HFF-Myc (cell line): ENCODE measurements around the gene MRC1.

Experiments used
- DNase-seq: peaks from one replicate; pipeline ENCODE4 v3.0.0-alpha.2; 2011; ENCODE audit warnings: low read depth; ENCODE audit errors: extremely low read depth
- H3K4me3 ChIP-seq: replicated peaks from 2 replicates; pipeline ENCODE4 v1.5.1; 2011; ENCODE audit warnings: low read depth, mild to moderate bottlenecking, control low read depth, low read length
- TF ChIP-seq, protein P1 (sequence below): IDR thresholded peaks from 2 replicates; pipeline ENCODE4 v1.5.1; 2012; ENCODE audit warnings: mild to moderate bottlenecking, low read depth, low read length, control low read depth; ENCODE audit errors: missing control alignments

MRC1 gene

DNA sequence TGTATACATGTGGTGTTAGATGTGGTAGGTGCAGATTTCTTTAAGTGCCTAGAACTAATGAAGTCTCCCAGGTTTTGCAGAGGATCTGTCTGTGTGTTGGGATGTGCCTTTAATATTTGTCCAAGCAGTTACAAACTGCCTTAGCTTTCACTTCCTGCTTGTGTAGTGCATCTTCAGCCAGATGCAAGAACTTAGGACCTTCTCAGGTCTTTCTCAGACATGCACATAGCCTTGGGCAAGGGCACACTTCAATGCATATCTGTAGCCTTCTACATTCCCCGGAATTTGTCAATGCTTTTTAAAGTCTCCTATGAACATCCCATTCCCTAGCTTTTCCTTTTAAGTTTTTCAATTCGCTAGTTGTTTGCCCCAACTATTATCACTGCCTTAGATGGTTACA, 95.4 kb downstream of the MRC1 start:
- TF ChIP-seq, protein P1, sequence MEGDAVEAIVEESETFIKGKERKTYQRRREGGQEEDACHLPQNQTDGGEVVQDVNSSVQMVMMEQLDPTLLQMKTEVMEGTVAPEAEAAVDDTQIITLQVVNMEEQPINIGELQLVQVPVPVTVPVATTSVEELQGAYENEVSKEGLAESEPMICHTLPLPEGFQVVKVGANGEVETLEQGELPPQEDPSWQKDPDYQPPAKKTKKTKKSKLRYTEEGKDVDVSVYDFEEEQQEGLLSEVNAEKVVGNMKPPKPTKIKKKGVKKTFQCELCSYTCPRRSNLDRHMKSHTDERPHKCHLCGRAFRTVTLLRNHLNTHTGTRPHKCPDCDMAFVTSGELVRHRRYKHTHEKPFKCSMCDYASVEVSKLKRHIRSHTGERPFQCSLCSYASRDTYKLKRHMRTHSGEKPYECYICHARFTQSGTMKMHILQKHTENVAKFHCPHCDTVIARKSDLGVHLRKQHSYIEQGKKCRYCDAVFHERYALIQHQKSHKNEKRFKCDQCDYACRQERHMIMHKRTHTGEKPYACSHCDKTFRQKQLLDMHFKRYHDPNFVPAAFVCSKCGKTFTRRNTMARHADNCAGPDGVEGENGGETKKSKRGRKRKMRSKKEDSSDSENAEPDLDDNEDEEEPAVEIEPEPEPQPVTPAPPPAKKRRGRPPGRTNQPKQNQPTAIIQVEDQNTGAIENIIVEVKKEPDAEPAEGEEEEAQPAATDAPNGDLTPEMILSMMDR, result no peak
- DNase-seq, result no peak
- H3K4me3 ChIP-seq, result no peak overlapping the region

DNA sequence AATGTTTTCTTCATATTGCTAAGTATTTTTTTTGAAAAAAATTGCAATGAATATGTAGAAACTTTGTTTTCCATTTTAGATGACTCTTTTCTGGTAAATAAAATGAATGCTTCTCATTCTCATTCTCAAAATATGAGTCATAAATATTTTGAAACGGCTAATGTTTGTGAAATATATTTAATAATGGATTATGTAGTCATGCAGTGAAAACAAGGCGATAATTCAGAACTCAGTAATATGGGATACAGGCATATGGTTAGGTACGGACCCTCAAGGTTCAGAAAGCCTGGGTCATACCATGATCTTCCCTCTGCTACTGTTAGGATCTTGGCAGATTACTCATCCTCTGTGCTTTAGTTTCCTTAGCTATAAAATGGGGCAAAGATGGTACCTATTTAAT, 96.3 kb downstream of the MRC1 start:
- TF ChIP-seq, protein P1, result no peak
- no peak overlapping the region for H3K4me3 ChIP-seq
- no peak for DNase-seq

DNA sequence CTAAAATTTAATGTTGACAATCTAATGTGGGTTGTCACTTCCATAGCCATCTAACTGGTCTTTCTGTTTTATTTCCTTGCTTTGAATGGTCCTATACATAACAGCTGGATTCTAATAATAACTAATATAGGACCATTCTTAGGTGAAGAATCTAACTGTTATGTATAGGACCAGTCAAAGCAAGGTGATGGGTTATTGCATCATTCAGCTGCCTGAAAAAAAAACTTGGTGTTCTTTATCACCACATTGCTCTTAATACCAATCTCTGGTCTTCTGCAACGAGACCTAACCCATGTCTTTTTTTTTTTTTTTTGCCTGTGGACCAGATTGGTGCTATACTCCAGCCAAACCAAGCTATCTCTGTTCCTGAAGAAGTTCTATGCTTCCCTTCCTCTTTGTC, 96.9 kb downstream of the MRC1 start:
- TF ChIP-seq, protein P1, result no peak
- no peak overlapping the region for H3K4me3 ChIP-seq
- no peak for DNase-seq

DNA sequence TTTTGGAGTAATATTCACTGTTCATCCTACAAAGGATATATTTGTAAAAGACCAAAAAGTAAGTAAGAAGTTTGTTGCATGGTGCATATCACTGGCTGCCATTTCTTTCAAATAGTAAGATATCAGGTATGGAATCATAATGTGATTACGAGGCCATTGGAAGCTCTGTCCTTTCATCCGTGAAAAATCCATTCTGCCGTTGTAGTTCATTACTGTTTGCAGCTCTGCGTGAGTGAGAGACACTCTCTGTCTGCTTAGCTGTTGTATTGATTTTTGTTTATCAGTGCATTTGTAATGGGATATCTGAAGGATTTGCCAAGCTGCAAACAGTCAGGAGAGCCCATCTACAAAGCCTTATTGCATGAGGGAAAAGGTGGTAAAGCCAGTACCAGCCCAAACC, 98.5 kb downstream of the MRC1 start:
- DNase-seq, result no peak
- TF ChIP-seq, protein P1, result no peak
- H3K4me3 ChIP-seq, result no peak overlapping the region

DNA sequence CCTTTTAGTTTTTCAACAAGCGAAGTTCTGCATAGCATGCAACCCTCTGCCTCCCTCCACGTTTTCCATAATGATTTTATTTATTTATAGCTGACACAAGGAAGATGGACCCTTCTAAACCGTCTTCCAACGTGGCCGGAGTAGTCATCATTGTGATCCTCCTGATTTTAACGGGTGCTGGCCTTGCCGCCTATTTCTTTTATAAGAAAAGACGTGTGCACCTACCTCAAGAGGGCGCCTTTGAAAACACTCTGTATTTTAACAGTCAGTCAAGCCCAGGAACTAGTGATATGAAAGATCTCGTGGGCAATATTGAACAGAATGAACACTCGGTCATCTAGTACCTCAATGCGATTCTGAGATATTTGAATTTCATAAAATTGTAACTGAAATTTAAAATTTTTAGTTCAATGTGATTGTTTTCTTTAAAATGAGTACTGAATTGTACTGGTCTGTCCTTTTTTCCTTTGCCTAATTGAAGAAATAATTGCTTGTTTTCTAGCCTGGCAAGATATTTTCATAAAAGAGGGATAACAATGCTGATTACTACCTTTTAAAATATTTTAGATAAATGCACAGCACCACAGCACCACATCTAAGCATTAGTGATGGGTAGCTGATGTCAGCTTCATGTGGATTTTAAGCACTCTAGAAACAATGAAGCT, 101.1 kb downstream of the MRC1 start:
- peak; percentile 37 for DNase-seq
- no peak overlapping the region for H3K4me3 ChIP-seq
- TF ChIP-seq, protein P1, result peak; percentile 54

DNA sequence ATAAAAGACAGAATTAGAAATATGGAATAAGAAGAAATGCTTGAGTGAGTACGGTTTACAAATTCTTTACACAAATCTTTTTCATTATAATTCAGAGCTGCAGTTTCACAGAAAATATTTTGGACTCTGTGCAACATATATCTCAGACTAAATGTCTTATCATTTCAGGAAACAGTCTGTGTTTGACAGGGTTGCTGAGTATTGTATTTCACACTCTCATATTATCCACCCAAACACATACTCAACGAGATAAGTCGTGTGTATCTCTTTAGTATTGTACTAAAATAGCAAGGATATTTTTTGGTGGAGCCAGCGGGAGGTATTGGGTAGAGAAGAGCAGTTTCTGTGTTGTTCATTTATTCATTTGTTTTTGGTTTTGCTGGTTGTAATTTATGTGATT, 103.6 kb downstream of the MRC1 start:
- TF ChIP-seq, protein P1, result no peak
- H3K4me3 ChIP-seq, result no peak overlapping the region
- DNase-seq, result no peak

DNA sequence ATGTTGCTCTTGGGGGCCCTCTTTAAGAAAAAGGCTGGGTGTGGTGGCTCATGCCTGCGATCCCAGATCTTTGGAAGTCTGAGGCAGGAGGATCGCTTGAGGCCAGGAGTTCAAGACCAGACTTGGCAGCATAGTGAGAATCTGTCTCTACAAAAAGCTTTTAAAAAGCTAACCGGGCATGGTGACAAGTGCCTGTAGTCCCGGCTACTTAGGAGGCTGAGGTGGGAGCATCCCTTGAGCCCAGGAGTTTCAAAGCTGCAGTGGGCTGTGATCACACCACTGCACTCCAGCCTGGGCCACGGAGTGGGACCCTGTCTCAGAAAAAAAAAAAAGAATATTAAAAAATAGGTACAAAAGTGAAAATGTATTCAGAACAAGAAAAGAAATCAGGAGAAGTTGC, 104.5 kb downstream of the MRC1 start:
- TF ChIP-seq, protein P1, result no peak
- H3K4me3 ChIP-seq, result no peak overlapping the region
- no peak for DNase-seq
